ENCODE measurements around the gene ANKRD11.
"Not testable (repeated sequence)": the region's sequence is repeated elsewhere in the genome, so short reads cannot be mapped to it uniquely, and the experiment has no call there.

The ANKRD11 gene

GRCh38 chr16:89395150-89396142 is 94.9 kb downstream of the ANKRD11 start:
- TF ChIP-seq CTCF (IDR thresholded peaks at IDR 0.05) (no peak), ZFX (IDR thresholded peaks at IDR 0.05; ENCODE audit: borderline replicate concordance) (no peak)
- H3K27ac ChIP-seq = peak overlapping the region; percentile 1; the same call in 1 of the 2 replicates

DNA sequence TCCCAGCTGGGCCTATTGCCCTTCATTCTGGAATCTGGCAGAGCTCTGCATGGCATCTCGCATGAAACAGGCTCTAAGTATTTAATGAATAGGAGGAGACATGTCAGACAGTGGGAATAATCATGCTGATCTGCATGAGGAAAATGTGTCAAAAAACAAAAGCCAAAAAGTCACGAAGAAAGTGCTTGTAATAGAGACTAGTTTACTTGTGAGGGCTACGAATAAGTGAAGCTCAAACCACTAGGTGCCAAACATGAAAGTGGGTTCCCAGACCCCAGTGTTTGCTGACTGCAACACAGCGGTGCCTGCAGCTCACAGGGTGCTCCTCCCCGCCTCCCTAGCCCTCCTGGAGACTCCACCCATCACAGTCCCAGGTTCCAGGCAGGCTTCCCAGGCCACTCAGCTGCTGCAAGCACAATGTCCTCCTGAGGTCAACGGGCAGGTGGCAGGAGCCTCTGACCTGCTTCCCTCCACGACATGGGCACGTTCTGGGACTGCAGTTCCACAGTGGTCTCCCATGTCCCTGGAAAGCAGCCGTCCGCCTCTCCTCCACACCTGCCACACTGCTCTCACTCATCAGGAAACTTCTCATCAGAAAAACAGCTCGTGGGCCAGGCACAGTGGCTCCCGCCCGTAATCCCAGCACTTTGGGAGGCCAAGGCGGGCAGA is 96.5 kb downstream of the ANKRD11 start:
- TF ChIP-seq CTCF (IDR thresholded peaks at IDR 0.05) (no peak), ZFX (IDR thresholded peaks at IDR 0.05; ENCODE audit: borderline replicate concordance) (no peak)

GRCh38 chr16:89392881-89393737 is 97.3 kb downstream of the ANKRD11 start:
- TF ChIP-seq ZFX (IDR thresholded peaks at IDR 0.05; ENCODE audit: borderline replicate concordance) = no peak
- no peak for TF ChIP-seq CTCF (IDR thresholded peaks at IDR 0.05)
- H3K27ac ChIP-seq = no peak overlapping the region

More for the DNA sequence above, 96.5 kb downstream of the ANKRD11 start:
- no peak overlapping the region for H3K27ac ChIP-seq

DNA sequence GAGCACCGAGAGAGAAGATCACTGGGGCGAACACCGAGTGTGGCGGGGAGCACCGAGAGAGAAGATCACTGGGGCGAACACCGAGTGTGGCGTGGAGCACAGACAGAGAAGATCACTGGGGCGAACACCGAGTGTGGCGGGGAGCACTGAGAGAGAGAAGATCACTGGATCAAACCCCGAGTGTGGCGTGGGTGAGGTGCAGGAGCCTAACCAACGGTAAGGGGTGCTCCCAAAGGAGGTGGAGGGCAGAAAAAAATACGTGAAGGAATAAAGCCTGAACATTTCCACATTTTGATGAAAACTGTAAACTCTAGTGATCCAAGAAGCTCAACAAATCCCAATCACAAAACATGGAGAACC is 100.2 kb downstream of the ANKRD11 start:
- H3K27ac ChIP-seq = not testable (repeated sequence)

- not testable (repeated sequence) for H3K27ac ChIP-seq
Measured at GRCh38 chr16:89389504-89390223, 100.7 kb downstream of the ANKRD11 start.

- H3K27ac ChIP-seq = no peak overlapping the region
- TF ChIP-seq ZFX (IDR thresholded peaks at IDR 0.05; ENCODE audit: borderline replicate concordance) (no peak), CTCF (IDR thresholded peaks at IDR 0.05) (no peak)
Measured at GRCh38 chr16:89388536-89388935, 101.8 kb downstream of the ANKRD11 start.

- no peak overlapping the region for H3K27ac ChIP-seq
- TF ChIP-seq ZFX (IDR thresholded peaks at IDR 0.05; ENCODE audit: borderline replicate concordance) (no peak), CTCF (IDR thresholded peaks at IDR 0.05) (no peak)
Measured at GRCh38 chr16:89386306-89387185, 103.8 kb downstream of the ANKRD11 start.

Measured in 22Rv1 (cell line).